Pancreas (tissue), 10 donors: Measurements from ENCODE around the gene CCDC187. TPM values are rescaled to one million over a fixed set of nuclear protein-coding genes. Genes with fewer than 3 reads are reported as not detected.
A peak's percentile ranks its signal among the peaks of the same experiment; 100 is the strongest.

Source experiments
- ATAC-seq, 4 donors: fragments of 200-7000 bp; cut with Tn5 transposase; one replicate each; pipeline versions ENCODE4 v1.8.0 to v1.9.1; 2020; ENCODE audit warnings: mild to moderate bottlenecking in 4 of 4, moderate library complexity in 4 of 4
- DNase-seq, 6 donors: peaks; one replicate each; pipeline ENCODE4 v3.0.0-alpha.2; 2020
- FAIRE-seq: peaks from 2 replicates; lab custom pipeline; 2012; peaks lifted over from hg19 to GRCh38; lab: Jason Lieb, UNC
- H3K27ac ChIP-seq, 4 donors: fragments of 200-600 bp; sonication (generic); 1 replicate in 3 of 4; 2 replicates in 1 of 4; pipeline versions ENCODE4 v1.5.0 to v1.8.0; 2020
- H3K27me3 ChIP-seq, 4 donors: fragments of 200-600 bp; one replicate each; pipeline ENCODE4 v1.8.0; 2021
- H3K36me3 ChIP-seq, 3 donors: fragments of 200-600 bp; sonication (generic) in 1 of 3; one replicate each; pipeline versions ENCODE4 v1.5.0 to v1.8.0; 2020 to 2021
- H3K4me1 ChIP-seq, 3 donors: fragments of 200-600 bp; one replicate each; pipeline ENCODE4 v1.8.0; 2021
- H3K4me3 ChIP-seq, 4 donors: fragments of 200-600 bp; sonication (generic) in 2 of 4; one replicate each; pipeline versions ENCODE4 v1.5.0 to v1.8.0; 2020 to 2021
- H3K9me3 ChIP-seq, 4 donors: fragments of 200-600 bp; one replicate each; pipeline ENCODE4 v1.8.0; 2021
- WGBS, 2 donors: extraction: QIAGEN DNeasy Blood & Tissue Kit; methylation state at CpG; one replicate each; pipeline ENCODE4 v1.1.7; 2013; 5-methylcytosine and 5-hydroxymethylcytosine counted together
- intact Hi-C, 3 donors: fragments of 100-400 bp; cut with DNase I; formaldehyde crosslinking; loops; one replicate each; pipeline versions ENCODE4 v1.11.1 to v1.14.2; 2022
- polyA plus RNA-seq, 2 donors: library from polyadenylated mRNA; stranded (reverse); fragments of 200-250 nt; gene quantifications; one replicate each; pipeline ENCODE4 v1.2.3, GENCODE V29; 2013
- total RNA-seq, 6 donors: library from RNA; stranded (reverse); fragmentation: NEBNext Ultra II Directional in 4 of 6; extraction: Animal tissue kit (Norgen Biotek cat#: 25700) in 4 of 6; gene quantifications; one replicate each; pipeline versions ENCODE4 v1.2.1 to v1.2.4, GENCODE V29; 2021 to 2023
- TF ChIP-seq, protein P1 (sequence below), 4 donors: fragments of 200-600 bp; sonication (generic) in 3 of 4; IDR thresholded peaks; one replicate each; pipeline versions ENCODE4 v1.5.0 to v1.8.0; 2021; ENCODE audit warnings: antibody characterized with exemption in 4 of 4
- donor health status: healthy with polysubstance abuse.
- donor health status: DM: no; HTN: no; CAD: no; lungs with moderate emphysema.
- donor health status: DM: no; HTN: no; CAD: no.
- donor health status: control.
- donor health status: control.
- donor health status: Bipolar disorder and iron deficiency.
- donor health status: DM: yes; HTN: yes; CAD: no.
- donor health status: DM: no; HTN: no; CAD: no.
- donor health status: DM: no; HTN: no; CAD: no.
- donor health status: DM: yes; HTN: yes; CAD: no.

The CCDC187 gene
- total and polyA plus RNA-seq, 8 donors = 0.14 to 2.6 (median 0.43) TPM

DNA sequence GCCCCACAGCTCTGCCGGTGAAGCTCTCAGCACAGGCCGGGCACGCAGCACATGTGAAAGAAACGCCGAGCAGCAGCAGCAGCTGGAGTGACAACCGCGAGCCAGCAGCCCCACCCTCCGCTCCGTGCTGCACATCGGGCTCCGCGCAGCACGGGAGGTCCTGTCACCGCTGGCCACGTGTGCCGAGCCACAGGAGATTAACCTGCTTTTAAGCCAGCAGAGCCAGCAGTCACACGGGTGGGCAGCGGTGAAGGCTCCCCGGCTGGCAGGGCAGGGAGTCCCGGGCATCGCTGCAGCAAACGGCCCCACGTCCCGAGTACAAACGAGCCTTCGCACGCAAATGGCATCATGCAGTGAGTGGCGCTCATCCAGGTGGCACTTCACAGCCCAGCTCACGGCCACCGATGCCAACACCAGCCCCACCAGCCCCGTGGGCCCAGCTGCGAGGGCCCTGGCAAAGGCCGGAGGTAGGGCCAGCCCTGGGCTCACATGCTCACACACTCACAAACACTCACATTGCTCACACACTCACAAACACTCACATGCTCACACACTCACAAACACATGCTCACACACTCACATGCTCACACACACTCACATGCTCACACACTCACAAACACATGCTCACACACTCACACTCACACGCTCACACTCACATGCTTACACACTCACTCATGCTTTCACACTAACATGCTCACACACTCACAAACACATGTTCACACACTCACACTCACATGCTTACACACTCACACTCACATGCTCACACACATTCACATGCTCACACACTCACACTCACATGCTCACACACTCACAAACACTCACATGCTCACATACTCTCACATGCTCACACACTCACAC lies 11.1 kb downstream of the CCDC187 start:
- FAIRE-seq = no peak

DNA sequence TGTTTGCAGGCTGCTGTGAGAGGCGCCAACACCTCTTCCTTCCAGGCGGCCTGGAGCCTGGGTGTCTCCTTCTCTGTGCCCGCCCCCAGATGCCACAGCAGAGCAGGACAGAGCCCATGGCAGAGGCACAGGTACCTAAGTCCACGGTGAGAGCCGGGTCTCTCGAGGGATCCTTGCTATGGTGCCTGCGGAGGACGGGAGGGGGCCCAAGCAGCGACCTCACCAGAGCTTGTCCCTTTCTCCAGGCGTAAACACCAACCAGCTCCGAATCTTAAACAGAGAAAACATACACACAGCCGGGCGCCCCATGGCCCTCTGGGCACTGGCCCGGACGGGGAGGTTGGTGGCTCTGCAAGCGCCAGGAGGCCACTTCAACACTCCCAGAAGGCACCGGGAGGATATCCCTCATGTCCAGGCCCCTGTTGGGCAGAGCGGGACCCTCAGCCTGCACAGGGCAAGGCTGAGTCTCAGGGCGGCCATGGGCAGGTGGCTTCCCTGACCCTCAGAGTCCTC lies 11.8 kb downstream of the CCDC187 start:
- DNase-seq (peak in 2 of 6 donors; percentile 18 to 57), FAIRE-seq (no peak), ATAC-seq (no peak)
- Histone ChIP-seq H3K27me3 (no peaks in the 10 kb centered on the region), H3K9me3 (no peaks in the 10 kb centered on the region), H3K36me3 (no peaks in the 10 kb centered on the region), H3K4me3 (no peak overlapping the region), H3K27ac (no peak overlapping the region), H3K4me1 (peaks cover 6 to 8% (median 7%) of the 10 kb centered on the region in 3 donors)
- TF ChIP-seq, protein P1, sequence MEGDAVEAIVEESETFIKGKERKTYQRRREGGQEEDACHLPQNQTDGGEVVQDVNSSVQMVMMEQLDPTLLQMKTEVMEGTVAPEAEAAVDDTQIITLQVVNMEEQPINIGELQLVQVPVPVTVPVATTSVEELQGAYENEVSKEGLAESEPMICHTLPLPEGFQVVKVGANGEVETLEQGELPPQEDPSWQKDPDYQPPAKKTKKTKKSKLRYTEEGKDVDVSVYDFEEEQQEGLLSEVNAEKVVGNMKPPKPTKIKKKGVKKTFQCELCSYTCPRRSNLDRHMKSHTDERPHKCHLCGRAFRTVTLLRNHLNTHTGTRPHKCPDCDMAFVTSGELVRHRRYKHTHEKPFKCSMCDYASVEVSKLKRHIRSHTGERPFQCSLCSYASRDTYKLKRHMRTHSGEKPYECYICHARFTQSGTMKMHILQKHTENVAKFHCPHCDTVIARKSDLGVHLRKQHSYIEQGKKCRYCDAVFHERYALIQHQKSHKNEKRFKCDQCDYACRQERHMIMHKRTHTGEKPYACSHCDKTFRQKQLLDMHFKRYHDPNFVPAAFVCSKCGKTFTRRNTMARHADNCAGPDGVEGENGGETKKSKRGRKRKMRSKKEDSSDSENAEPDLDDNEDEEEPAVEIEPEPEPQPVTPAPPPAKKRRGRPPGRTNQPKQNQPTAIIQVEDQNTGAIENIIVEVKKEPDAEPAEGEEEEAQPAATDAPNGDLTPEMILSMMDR (IDR thresholded peaks at IDR 0.05) = no peak
- intact Hi-C loops = no loop called here
- 78 to 90% methylated on average over 19 of the region's 19 CpGs for WGBS, 2 donors

More for the DNA sequence above, 11.1 kb downstream of the CCDC187 start:
- H3K4me3 ChIP-seq = no peak overlapping the region
- no peaks in the 10 kb centered on the region for H3K36me3 ChIP-seq
- H3K4me1 ChIP-seq = peaks cover 6 to 12% (median 12%) of the 10 kb centered on the region in 3 donors
- no peaks in the 10 kb centered on the region for H3K9me3 ChIP-seq
- TF ChIP-seq, protein P1 (IDR thresholded peaks at IDR 0.05) = no peak
- intact Hi-C loops = no loop called here
- 55 to 59% methylated on average over 34 of the region's 34 CpGs for WGBS, 2 donors
- no peak overlapping the region for H3K27ac ChIP-seq
- ATAC-seq = peak in 2 of 4 donors; percentile 10 to 20
- H3K27me3 ChIP-seq = no peaks in the 10 kb centered on the region
- peak in 2 of 6 donors; percentile 40 to 72 for DNase-seq

DNA sequence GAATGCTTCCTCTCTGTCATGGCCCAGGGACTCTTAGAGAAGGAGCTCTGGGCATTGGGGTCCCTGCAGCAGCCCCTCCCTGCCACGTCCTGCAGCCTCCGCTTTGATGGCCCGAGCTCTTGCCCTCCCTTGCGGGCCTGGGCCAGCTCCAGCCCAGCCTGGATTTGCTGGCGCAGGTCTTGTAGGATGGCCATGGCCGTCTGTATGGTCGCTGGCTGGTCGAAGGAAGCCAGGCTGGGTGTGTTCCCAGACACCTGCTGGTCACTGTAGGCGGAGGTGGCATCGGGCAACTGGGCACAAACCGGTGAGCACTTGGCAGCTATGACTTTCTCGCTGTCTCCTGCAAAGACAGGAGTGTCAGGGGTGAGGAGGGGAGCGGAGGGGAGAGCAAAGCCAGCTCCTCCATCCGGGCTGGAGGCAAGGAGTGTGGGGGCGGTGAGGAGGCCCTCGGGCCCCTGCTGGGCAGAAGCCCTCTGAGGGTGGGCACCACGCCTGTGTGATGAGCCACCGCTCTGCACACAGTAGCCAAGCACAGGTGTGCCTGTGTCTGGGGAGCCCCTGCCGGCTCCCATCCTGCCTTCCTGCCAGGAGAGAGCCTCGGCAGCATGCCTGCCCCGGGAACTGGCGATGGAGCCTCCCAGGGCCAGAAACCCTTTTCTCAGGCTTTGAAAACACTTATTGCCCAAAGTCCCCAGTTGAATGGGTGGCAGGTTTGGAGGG lies 12.4 kb downstream of the CCDC187 start:
- no peaks in the 10 kb centered on the region for H3K36me3 ChIP-seq
- ATAC-seq = no peak

DNA sequence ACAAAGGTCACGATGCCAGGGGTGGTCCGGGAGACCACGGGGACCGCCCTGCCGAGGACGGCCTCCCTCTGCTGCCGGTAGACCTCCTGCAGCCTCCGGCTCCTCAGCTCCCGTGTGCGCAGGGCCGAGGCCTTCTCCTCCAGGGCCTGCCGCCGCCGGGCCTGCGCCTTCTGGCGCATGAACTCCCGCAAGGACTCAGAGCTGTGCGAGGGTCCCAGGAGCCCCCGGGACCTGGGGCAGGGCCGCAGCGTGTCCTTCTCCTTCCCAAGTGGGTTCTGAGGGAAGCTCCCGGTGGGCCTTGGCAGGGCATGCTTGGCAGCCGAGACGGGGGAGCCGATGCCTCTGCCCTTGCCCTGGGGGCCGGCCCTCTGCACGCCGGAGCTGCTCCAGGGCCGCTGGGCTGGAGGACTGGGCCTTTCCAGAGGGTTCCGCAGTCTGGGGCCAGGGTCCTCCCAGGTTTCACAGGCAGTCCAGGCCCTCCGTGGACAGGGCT lies 13.3 kb downstream of the CCDC187 start:
- WGBS, 2 donors = 84 to 89% methylated on average over 28 to 31 of the region's 31 CpGs
- Histone ChIP-seq H3K4me1 (no peaks in the 10 kb centered on the region), H3K36me3 (no peaks in the 10 kb centered on the region), H3K9me3 (no peaks in the 10 kb centered on the region), H3K27ac (no peak overlapping the region), H3K4me3 (no peak overlapping the region), H3K27me3 (no peaks in the 10 kb centered on the region)
- TF ChIP-seq, protein P1 (IDR thresholded peaks at IDR 0.05) = no peak
- FAIRE-seq = no peak
- intact Hi-C loops = no loop called here
- DNase-seq = peak in 2 of 6 donors; percentile 31 to 76
- ATAC-seq = no peak

More for the DNA sequence above, 12.4 kb downstream of the CCDC187 start:
- 77 to 89% methylated on average over 22 of the region's 22 CpGs for WGBS, 2 donors
- no peaks in the 10 kb centered on the region for H3K27me3 ChIP-seq
- no peaks in the 10 kb centered on the region for H3K9me3 ChIP-seq
- TF ChIP-seq, protein P1 (IDR thresholded peaks at IDR 0.05) = no peak
- DNase-seq (peak in 1 of 6 donors; percentile 49), FAIRE-seq (no peak)
- no peak overlapping the region for H3K27ac ChIP-seq
- no peak overlapping the region for H3K4me3 ChIP-seq
- peaks cover 3 to 4% (median 4%) of the 10 kb centered on the region in 3 donors for H3K4me1 ChIP-seq
- intact Hi-C loops = no loop called here
